ENCODE data around the gene TAF1B.
A peak's percentile ranks its signal among the peaks of the same experiment; 100 is the strongest.

TAF1B gene

DNA sequence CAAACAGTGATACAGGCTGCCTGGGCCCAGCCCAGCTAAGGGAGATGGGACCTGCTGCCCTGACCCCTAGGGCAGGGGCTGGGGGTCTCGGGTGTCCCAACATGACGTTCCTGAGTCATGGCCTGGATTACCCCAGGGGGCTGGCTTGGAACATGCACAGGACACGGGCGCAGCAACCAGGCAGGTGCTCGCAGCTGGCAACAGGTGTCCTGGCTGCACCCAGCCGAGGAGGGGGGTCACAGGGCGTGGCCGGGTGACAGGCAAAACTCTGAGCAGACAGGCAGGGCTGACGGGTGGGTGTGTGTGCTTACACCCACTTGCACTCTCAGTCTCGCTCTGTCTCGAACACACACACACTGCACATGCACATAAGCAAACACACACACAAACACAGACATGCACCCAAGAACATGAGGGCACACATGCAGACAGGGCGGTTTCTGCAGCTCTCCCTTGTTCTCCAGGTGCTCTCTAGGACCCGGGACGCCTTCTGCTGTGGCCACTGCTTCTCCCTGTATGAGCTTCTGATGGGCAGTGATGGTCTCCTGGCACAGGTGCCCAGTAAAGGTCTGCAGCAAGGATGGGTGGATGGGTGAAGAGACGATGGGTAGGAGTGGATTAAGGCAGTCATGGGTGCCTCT, 33.7 kb upstream of the TAF1B start:
- H3K4me1 ChIP-seq (ENCODE audit: control insufficient read depth, insufficient read depth, low read length), result 0 out of 2 replicates have a peak, but pooled peaks cover 2% of the 10 kb centered on the region
- H3K27me3 ChIP-seq (ENCODE audit: control insufficient read depth, insufficient read depth, low read length), result no peaks in the 10 kb centered on the region
- H3K27ac ChIP-seq (ENCODE audit: low read depth, low read length), result no peak overlapping the region
- H3K4me3 ChIP-seq (ENCODE audit: low read depth, low read length), result no peak overlapping the region
- H3K9me3 ChIP-seq (ENCODE audit: control insufficient read depth, insufficient read depth, low read length), result no peaks in the 10 kb centered on the region
- no peaks in the 10 kb centered on the region for H3K36me3 ChIP-seq (ENCODE audit: control insufficient read depth, insufficient read depth, low read length)
- H3K9ac ChIP-seq (ENCODE audit: low read depth, low read length), result no peak overlapping the region

GRCh38 chr2:9811216-9811615, 32.1 kb upstream of the TAF1B start:
- 0 out of 2 replicates have a peak, but pooled peaks cover 2% of the 10 kb centered on the region for H3K4me1 ChIP-seq (ENCODE audit: control insufficient read depth, insufficient read depth, low read length)
- no peaks in the 10 kb centered on the region for H3K9me3 ChIP-seq (ENCODE audit: control insufficient read depth, insufficient read depth, low read length)
- H3K36me3 ChIP-seq (ENCODE audit: control insufficient read depth, insufficient read depth, low read length), result no peaks in the 10 kb centered on the region
- no peak overlapping the region for H3K4me3 ChIP-seq (ENCODE audit: low read depth, low read length)
- no peaks in the 10 kb centered on the region; the same call in 1 of the 2 replicates for H3K27me3 ChIP-seq (ENCODE audit: control insufficient read depth, insufficient read depth, low read length)
- H3K9ac ChIP-seq (ENCODE audit: low read depth, low read length), result no peak overlapping the region
- no peak overlapping the region for H3K27ac ChIP-seq (ENCODE audit: low read depth, low read length)

GRCh38 chr2:9811679-9812511, 31.4 kb upstream of the TAF1B start:
- Histone ChIP-seq H3K9me3 (ENCODE audit: control insufficient read depth, insufficient read depth, low read length) (no peaks in the 10 kb centered on the region), H3K36me3 (ENCODE audit: control insufficient read depth, insufficient read depth, low read length) (no peaks in the 10 kb centered on the region), H3K27ac (ENCODE audit: low read depth, low read length) (no peak overlapping the region), H3K9ac (ENCODE audit: low read depth, low read length) (no peak overlapping the region), H3K4me1 (ENCODE audit: control insufficient read depth, insufficient read depth, low read length) (0 out of 2 replicates have a peak, but pooled peaks cover 2% of the 10 kb centered on the region), H3K4me3 (ENCODE audit: low read depth, low read length) (no peak overlapping the region), H3K27me3 (ENCODE audit: control insufficient read depth, insufficient read depth, low read length) (no peaks in the 10 kb centered on the region; the same call in 1 of the 2 replicates)

DNA sequence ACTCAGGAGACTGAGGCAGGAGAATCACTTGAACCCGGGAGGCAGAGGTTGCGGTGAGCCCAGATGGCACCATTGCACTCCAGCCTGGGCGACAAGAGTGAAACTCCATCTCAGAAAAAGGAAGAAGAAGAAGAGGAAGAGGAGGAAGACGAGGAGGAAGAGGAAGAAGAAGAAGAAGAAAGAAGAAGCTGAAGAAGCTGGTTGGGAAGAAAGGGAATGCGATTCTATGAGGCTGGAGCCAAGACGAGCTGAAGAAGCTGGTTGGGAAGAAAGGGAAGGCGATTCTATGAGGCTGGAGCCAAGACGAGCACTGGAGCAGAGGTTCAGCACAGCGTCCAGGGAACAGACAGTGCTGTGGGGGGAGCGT, 30.3 kb upstream of the TAF1B start:
- Histone ChIP-seq H3K27ac (ENCODE audit: low read depth, low read length) (no peak overlapping the region), H3K4me1 (ENCODE audit: control insufficient read depth, insufficient read depth, low read length) (0 out of 2 replicates have a peak, but pooled peaks cover 2% of the 10 kb centered on the region), H3K36me3 (ENCODE audit: control insufficient read depth, insufficient read depth, low read length) (no peaks in the 10 kb centered on the region)

GRCh38 chr2:9813312-9814128, 29.8 kb upstream of the TAF1B start:
- Histone ChIP-seq H3K36me3 (ENCODE audit: control insufficient read depth, insufficient read depth, low read length) (no peaks in the 10 kb centered on the region), H3K4me1 (ENCODE audit: control insufficient read depth, insufficient read depth, low read length) (0 out of 2 replicates have a peak, but pooled peaks cover 2% of the 10 kb centered on the region), H3K9ac (ENCODE audit: low read depth, low read length) (no peak overlapping the region), H3K9me3 (ENCODE audit: control insufficient read depth, insufficient read depth, low read length) (no peaks in the 10 kb centered on the region), H3K27ac (ENCODE audit: low read depth, low read length) (no peak overlapping the region), H3K27me3 (ENCODE audit: control insufficient read depth, insufficient read depth, low read length) (no peaks in the 10 kb centered on the region; the same call in 1 of the 2 replicates), H3K4me3 (ENCODE audit: low read depth, low read length) (no peak overlapping the region)

More for the DNA sequence above, 30.3 kb upstream of the TAF1B start:
- H3K27me3 ChIP-seq (ENCODE audit: control insufficient read depth, insufficient read depth, low read length), result no peaks in the 10 kb centered on the region; the same call in 1 of the 2 replicates
- H3K4me3 ChIP-seq (ENCODE audit: low read depth, low read length), result no peak overlapping the region
- no peaks in the 10 kb centered on the region for H3K9me3 ChIP-seq (ENCODE audit: control insufficient read depth, insufficient read depth, low read length)
- no peak overlapping the region for H3K9ac ChIP-seq (ENCODE audit: low read depth, low read length)

DNA sequence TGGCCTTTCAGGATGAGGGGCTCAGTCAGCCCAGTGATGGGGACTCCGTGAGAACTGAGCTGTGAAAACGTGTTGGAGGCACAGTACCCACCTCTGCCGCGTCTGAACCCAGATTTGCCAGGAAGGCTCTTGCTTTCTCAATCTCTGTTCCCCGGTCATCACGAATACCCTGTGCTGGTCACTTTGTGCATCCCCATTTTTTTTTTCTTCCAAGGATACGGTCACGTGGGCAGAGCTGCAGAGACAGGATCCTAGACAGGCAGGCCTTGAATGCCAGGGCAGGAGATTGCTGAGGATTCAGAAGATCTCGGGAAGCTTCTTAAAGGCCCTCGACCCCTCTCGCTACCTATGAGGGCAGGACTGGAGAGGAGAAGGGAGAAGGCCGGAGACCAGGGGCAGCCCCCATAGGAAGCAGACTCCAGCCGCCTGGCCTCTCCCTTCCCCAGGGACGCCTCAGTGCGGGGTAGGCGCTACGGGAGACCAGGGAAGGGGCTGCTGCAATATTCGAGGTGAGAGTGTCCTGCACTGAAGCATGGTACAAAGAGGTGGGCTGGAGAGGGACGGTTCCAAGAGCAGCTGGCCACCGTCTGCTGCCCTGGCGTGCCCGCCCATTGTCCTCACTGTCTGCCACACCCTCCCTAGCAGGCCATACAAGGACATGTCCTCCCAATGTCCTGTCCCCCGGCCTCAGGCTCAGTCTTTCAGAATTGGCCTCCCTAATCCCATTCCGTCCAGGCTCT, 29.0 kb upstream of the TAF1B start:
- no peaks in the 10 kb centered on the region for H3K9me3 ChIP-seq (ENCODE audit: control insufficient read depth, insufficient read depth, low read length)
- no peaks in the 10 kb centered on the region; the same call in 1 of the 2 replicates for H3K27me3 ChIP-seq (ENCODE audit: control insufficient read depth, insufficient read depth, low read length)
- H3K36me3 ChIP-seq (ENCODE audit: control insufficient read depth, insufficient read depth, low read length), result no peaks in the 10 kb centered on the region
- no peak overlapping the region for H3K9ac ChIP-seq (ENCODE audit: low read depth, low read length)
- 0 out of 2 replicates have a peak, but pooled peaks cover 2% of the 10 kb centered on the region for H3K4me1 ChIP-seq (ENCODE audit: control insufficient read depth, insufficient read depth, low read length)
- no peak overlapping the region for H3K4me3 ChIP-seq (ENCODE audit: low read depth, low read length)
- no peak overlapping the region for H3K27ac ChIP-seq (ENCODE audit: low read depth, low read length)

GRCh38 chr2:9815076-9815475, 28.2 kb upstream of the TAF1B start:
- H3K9ac ChIP-seq (ENCODE audit: low read depth, low read length), result no peak overlapping the region
- no peaks in the 10 kb centered on the region for H3K9me3 ChIP-seq (ENCODE audit: control insufficient read depth, insufficient read depth, low read length)
- no peak overlapping the region for H3K4me3 ChIP-seq (ENCODE audit: low read depth, low read length)
- peaks cover 5% of the 10 kb centered on the region; the same call in 1 of the 2 replicates for H3K4me1 ChIP-seq (ENCODE audit: control insufficient read depth, insufficient read depth, low read length)
- no peaks in the 10 kb centered on the region; the same call in 1 of the 2 replicates for H3K27me3 ChIP-seq (ENCODE audit: control insufficient read depth, insufficient read depth, low read length)
- no peaks in the 10 kb centered on the region for H3K36me3 ChIP-seq (ENCODE audit: control insufficient read depth, insufficient read depth, low read length)
- no peak overlapping the region for H3K27ac ChIP-seq (ENCODE audit: low read depth, low read length)

- H3K27me3 ChIP-seq (ENCODE audit: control insufficient read depth, insufficient read depth, low read length), result no peaks in the 10 kb centered on the region; the same call in 1 of the 2 replicates
- no peak overlapping the region for H3K9ac ChIP-seq (ENCODE audit: low read depth, low read length)
- no peaks in the 10 kb centered on the region for H3K36me3 ChIP-seq (ENCODE audit: control insufficient read depth, insufficient read depth, low read length)
- peaks cover 5% of the 10 kb centered on the region; the same call in 1 of the 2 replicates for H3K4me1 ChIP-seq (ENCODE audit: control insufficient read depth, insufficient read depth, low read length)
- no peak overlapping the region for H3K4me3 ChIP-seq (ENCODE audit: low read depth, low read length)
- no peaks in the 10 kb centered on the region for H3K9me3 ChIP-seq (ENCODE audit: control insufficient read depth, insufficient read depth, low read length)
- no peak overlapping the region for H3K27ac ChIP-seq (ENCODE audit: low read depth, low read length)
These were observed 27.4 kb upstream of the TAF1B start for GRCh38 chr2:9815844-9816279.

GRCh38 chr2:9818097-9818496, 25.2 kb upstream of the TAF1B start:
- Histone ChIP-seq H3K36me3 (ENCODE audit: control insufficient read depth, insufficient read depth, low read length) (no peaks in the 10 kb centered on the region), H3K4me1 (ENCODE audit: control insufficient read depth, insufficient read depth, low read length) (peaks cover 12% of the 10 kb centered on the region), H3K9ac (ENCODE audit: low read depth, low read length) (no peak overlapping the region), H3K9me3 (ENCODE audit: control insufficient read depth, insufficient read depth, low read length) (no peaks in the 10 kb centered on the region), H3K27me3 (ENCODE audit: control insufficient read depth, insufficient read depth, low read length) (no peaks in the 10 kb centered on the region; the same call in 1 of the 2 replicates), H3K27ac (ENCODE audit: low read depth, low read length) (no peak overlapping the region), H3K4me3 (ENCODE audit: low read depth, low read length) (no peak overlapping the region)

DNA sequence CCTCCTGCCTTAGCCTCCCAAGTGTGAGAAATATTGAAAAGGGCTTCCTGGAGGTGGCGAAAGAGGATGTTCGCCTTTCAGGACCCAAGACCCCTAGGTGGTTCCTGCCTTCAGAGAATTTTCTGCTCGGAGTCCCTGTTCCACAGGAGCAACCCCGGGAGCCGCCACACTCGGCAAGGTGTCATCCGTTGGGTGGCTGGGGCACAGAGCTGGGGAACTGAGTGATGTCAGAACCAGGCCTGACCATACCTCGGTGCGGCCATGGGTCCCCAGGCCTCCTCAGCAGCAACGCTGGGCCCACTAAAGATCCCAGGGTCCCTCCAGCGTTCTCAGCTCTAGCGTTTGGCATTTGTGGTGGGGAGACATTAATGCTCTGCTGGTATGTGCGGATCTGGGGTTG, 23.7 kb upstream of the TAF1B start:
- Histone ChIP-seq H3K36me3 (ENCODE audit: control insufficient read depth, insufficient read depth, low read length) (no peaks in the 10 kb centered on the region), H3K9ac (ENCODE audit: low read depth, low read length) (peak overlapping the region; percentile 43; the same call in 1 of the 2 replicates), H3K27me3 (ENCODE audit: control insufficient read depth, insufficient read depth, low read length) (no peaks in the 10 kb centered on the region; the same call in 1 of the 2 replicates), H3K4me1 (ENCODE audit: control insufficient read depth, insufficient read depth, low read length) (peaks cover 10% of the 10 kb centered on the region), H3K27ac (ENCODE audit: low read depth, low read length) (peak overlapping the region; percentile 41), H3K4me3 (ENCODE audit: low read depth, low read length) (no peak overlapping the region), H3K9me3 (ENCODE audit: control insufficient read depth, insufficient read depth, low read length) (no peaks in the 10 kb centered on the region)
